Body of pancreas (tissue), 4 donors: ENCODE measurements around the gene FYCO1.

Source experiments
- CTCF ChIP-seq, 7 experiments: fragments of 450-650 bp in 4 of 7; fragments of 200-600 bp in 3 of 7; sonication (generic) in 3 of 7; IDR thresholded peaks; one replicate each; pipeline ENCODE4 v1.5.1; 2016 to 2019; ENCODE audit warnings: antibody characterized with exemption in 7 of 7
- POLR2A ChIP-seq, 3 donors: fragments of 450-650 bp; IDR thresholded peaks; one replicate each; pipeline ENCODE4 v1.6.1; 2016; ENCODE audit warnings: antibody characterized with exemption in 3 of 3, mild to moderate bottlenecking in 2 of 3

GRCh38 chr3:45887759-45888511 lies 107.7 kb downstream of the FYCO1 start:
- TF ChIP-seq CTCF (IDR thresholded peaks at IDR 0.05) (no peak), POLR2A (IDR thresholded peaks at IDR 0.05) (no peak)
